Lower leg skin (tissue), 3 donors: Measurements from ENCODE around the gene GPNMB.

ENCODE experiments used
- POLR2A ChIP-seq, 2 donors: fragments of 450-650 bp; IDR thresholded peaks; one replicate each; pipeline ENCODE4 v1.6.1; 2016 to 2017; ENCODE audit warnings: antibody characterized with exemption in 2 of 2, mild to moderate bottlenecking in 1 of 2, moderate library complexity in 1 of 2
- TF ChIP-seq, protein P1 (sequence below), 3 donors: fragments of 450-650 bp; IDR thresholded peaks; one replicate each; pipeline ENCODE4 v1.5.1; 2016; ENCODE audit warnings: antibody characterized with exemption in 3 of 3, mild to moderate bottlenecking in 3 of 3, moderate library complexity in 2 of 3

DNA sequence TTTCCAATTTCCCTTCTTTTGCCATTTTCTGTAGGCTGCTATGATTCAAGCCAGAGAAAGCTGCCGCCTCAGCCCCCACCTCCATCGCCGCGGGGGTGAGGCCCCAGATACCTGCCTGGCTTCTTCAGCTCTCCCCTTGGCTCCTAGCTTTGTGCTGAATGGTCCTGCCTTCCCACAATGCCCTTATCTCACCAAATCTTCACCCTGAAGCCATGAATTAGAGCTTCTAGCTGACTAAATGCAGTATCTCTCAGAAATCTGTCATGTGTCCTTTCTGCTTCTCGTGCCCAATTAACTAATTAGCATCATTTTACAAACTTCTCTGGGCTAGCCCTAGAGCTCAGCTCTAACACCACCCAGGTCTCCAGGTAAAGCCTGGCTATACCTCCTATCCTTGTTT lies 32.2 kb upstream of the GPNMB start:
- TF ChIP-seq POLR2A (IDR thresholded peaks at IDR 0.05): no peak
- TF ChIP-seq, protein P1, sequence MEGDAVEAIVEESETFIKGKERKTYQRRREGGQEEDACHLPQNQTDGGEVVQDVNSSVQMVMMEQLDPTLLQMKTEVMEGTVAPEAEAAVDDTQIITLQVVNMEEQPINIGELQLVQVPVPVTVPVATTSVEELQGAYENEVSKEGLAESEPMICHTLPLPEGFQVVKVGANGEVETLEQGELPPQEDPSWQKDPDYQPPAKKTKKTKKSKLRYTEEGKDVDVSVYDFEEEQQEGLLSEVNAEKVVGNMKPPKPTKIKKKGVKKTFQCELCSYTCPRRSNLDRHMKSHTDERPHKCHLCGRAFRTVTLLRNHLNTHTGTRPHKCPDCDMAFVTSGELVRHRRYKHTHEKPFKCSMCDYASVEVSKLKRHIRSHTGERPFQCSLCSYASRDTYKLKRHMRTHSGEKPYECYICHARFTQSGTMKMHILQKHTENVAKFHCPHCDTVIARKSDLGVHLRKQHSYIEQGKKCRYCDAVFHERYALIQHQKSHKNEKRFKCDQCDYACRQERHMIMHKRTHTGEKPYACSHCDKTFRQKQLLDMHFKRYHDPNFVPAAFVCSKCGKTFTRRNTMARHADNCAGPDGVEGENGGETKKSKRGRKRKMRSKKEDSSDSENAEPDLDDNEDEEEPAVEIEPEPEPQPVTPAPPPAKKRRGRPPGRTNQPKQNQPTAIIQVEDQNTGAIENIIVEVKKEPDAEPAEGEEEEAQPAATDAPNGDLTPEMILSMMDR (IDR thresholded peaks at IDR 0.05): no peak
